ENCODE data around the gene RDH5. TPM values are rescaled to one million over a fixed set of nuclear protein-coding genes. Genes with fewer than 3 reads are reported as not detected.

Gene RDH5
- total RNA-seq, 6 experiments from 2014 or later: 6.6 to 13.2 (median 7.8) TPM

DNA sequence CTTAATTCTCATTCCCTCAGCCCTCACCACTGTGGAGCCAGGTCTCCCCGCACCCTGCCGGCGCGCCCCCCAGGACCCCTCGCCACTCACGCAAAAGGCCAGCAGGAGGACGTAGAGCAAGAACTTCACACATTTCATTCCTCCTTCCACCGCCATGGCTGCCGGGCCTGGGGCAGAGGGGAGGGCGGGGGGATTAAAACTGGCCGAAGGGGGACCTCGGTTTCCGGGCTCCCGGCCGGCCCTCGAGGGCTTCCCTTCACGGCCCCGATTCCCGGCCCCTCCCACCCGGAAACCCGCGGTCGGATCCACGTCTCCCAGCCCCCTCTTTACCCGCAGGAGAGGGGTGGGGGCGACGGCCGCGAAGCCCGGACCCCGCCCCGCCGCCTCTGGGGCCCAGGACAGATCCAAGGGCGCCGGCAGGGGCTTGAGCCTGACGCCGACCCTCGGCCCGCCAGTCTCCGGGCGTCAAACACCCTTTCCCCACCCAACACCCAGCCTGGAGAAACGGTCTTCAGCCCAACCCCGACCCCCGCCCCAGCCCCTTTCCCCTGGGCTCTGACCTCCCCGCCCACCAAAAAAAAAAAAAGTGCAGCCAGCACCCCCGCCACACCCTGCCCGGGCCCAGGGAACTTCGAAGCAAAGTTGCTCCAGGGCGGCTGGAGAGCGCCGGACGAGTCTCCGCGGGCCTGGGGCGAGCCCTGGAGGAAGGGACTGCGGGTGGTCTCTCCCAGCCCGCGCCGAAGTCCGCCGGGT lies 8.2 kb downstream of the RDH5 start:
- peaks cover 11% of the 10 kb centered on the region for H3K27me3 Mint-ChIP-seq (ENCODE audit: insufficient read depth)
- H3K4me1 Mint-ChIP-seq (ENCODE audit: low read depth): peaks cover 58% of the 10 kb centered on the region
- DNase-seq: peak; percentile 27
- H3K36me3 Mint-ChIP-seq (ENCODE audit: low read depth): peaks cover 39% of the 10 kb centered on the region
- TF ChIP-seq, protein P1, sequence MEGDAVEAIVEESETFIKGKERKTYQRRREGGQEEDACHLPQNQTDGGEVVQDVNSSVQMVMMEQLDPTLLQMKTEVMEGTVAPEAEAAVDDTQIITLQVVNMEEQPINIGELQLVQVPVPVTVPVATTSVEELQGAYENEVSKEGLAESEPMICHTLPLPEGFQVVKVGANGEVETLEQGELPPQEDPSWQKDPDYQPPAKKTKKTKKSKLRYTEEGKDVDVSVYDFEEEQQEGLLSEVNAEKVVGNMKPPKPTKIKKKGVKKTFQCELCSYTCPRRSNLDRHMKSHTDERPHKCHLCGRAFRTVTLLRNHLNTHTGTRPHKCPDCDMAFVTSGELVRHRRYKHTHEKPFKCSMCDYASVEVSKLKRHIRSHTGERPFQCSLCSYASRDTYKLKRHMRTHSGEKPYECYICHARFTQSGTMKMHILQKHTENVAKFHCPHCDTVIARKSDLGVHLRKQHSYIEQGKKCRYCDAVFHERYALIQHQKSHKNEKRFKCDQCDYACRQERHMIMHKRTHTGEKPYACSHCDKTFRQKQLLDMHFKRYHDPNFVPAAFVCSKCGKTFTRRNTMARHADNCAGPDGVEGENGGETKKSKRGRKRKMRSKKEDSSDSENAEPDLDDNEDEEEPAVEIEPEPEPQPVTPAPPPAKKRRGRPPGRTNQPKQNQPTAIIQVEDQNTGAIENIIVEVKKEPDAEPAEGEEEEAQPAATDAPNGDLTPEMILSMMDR (IDR thresholded peaks at IDR 0.05): peak; percentile 20; the same call in 1 of the 2 replicates
- peak overlapping the region; percentile 98 for H3K27ac Mint-ChIP-seq
- H3K4me3 Mint-ChIP-seq: peak overlapping the region; percentile 93
- no peaks in the 10 kb centered on the region for H3K9me3 Mint-ChIP-seq

DNA sequence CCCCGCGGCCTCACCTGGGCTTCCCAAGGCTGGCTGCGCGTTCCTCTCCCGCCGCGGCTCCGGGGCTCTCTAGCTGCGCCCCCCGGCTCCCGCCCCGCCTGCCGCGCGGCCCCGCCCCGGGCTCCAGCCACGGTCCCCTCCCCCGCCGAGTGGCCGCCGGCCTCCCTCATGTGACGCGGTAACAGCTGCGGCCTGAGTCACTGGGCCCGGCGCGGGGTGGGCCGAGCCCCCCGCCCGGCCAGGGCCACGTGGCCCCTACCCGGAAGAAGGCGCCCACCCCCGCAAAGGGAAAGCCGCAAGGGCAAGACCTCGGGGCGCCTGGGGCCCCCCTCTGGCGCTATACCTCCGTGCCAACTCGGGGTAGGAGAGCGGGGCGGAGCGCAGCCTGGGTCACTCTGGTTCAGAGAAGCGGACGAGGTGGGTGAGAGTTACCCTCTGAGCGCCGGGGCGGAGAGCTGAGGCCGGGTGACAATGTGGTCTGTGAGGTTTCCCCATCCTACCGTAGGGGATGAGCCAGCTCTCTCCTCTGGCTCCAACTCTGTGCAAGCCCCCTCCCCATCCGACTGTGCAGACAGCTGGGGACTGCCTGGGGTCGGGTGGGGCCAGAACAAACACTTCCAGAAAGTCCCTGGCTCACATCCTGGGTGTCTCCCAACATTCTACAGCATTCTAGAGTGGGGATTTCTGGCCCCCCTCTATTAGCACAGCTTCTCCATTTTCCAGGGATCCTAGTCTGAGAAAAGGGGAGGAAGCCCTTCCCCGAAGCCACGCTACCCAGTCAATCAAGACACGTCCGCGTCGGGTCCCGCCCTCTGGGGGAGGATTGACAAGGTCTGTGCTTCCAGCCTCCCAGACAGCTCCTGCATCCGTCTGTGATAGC lies 9.0 kb downstream of the RDH5 start, which contains the start of gene CD63:
TSS of gene CD63 (minus strand) at position 71 of the 880 bp plus-strand sequence. CDS start 668 bp downstream, outside the sequence.
- Mint-ChIP-seq H3K9me3 (no peaks in the 10 kb centered on the region), H3K27ac (peak within 1 kb of the TSS; percentile 98), H3K27me3 (ENCODE audit: insufficient read depth) (peaks cover 6% of the 10 kb centered on the region), H3K36me3 (ENCODE audit: low read depth) (peaks cover 33% of the 10 kb centered on the region), H3K4me1 (ENCODE audit: low read depth) (peaks cover 52% of the 10 kb centered on the region), H3K4me3 (peak within 1 kb of the TSS; percentile 93)
- TF ChIP-seq, protein P1 (IDR thresholded peaks at IDR 0.05): no peak; the same call in none of the 2 replicates
- peak; percentile 90 for DNase-seq

DNA sequence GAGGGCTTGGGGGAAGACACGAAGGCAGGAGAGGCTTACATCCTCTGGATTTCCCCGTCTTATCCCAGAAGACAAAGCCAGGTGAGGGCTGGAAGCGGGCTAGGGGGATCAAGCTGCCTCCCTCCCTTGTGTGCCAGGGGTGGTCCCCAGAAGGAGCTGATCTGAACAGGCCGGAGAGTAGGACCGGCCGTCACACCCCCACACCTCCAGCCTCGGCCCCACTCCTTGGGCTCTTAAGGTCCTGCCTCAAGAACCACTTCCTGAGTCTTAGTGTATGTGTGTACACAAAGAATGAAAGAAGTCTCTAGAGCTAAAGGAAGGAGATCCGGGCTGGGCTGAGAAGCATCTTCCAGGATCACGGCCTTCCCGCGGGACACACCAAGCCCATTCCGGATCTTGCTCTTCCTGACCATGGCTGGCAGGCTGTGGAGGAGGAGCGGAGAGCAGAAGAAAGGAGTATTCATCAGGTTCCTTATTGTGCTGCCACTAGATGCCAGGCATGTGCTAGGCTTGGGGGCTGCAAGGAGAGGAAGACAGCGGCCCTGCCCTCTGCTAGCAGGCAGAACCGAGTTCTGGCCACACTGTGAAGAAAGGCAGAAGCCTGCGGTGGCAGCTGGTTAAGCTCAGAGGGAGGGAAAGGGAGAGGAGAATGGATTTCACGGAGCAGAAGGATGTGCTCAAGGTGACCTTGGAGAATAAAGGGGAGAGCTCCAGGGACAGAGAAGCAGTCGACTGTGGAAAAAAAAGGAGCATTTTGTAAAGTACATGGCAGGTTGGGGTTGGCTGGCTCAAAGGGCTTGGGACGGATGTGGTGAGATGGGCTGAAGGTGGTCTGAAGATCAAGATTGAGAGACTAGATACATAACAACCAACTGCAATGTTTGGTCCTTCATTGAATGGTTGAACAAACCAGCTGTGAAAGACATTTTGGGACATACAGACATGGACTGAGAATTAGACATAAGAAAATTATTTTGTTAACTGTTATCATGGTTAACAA lies 9.9 kb downstream of the RDH5 start:
- Mint-ChIP-seq H3K4me3 (peak overlapping the region; percentile 93), H3K4me1 (ENCODE audit: low read depth) (peaks cover 43% of the 10 kb centered on the region), H3K9me3 (no peaks in the 10 kb centered on the region), H3K27me3 (ENCODE audit: insufficient read depth) (peaks cover 6% of the 10 kb centered on the region), H3K36me3 (ENCODE audit: low read depth) (peaks cover 25% of the 10 kb centered on the region), H3K27ac (peak overlapping the region; percentile 98)
- TF ChIP-seq, protein P1 (IDR thresholded peaks at IDR 0.05): no peak
- DNase-seq: peak; percentile 64

GRCh38 chr12:55732288-55732687 lies 12.1 kb downstream of the RDH5 start:
- Mint-ChIP-seq H3K4me1 (ENCODE audit: low read depth) (peaks cover 34% of the 10 kb centered on the region), H3K36me3 (ENCODE audit: low read depth) (peaks cover 5% of the 10 kb centered on the region), H3K4me3 (no peak overlapping the region), H3K9me3 (no peaks in the 10 kb centered on the region), H3K27me3 (ENCODE audit: insufficient read depth) (peaks cover 7% of the 10 kb centered on the region), H3K27ac (no peak overlapping the region)
- DNase-seq: no peak
- TF ChIP-seq, protein P1 (IDR thresholded peaks at IDR 0.05): no peak

All from HFFc6 (cell line).